IMR-90 (cell line): ENCODE data around the gene KIF6. TPM values are rescaled to one million over a fixed set of nuclear protein-coding genes. Genes with fewer than 3 reads are reported as not detected.

ENCODE experiments used
- ATAC-seq: fragments of 200-7000 bp; cut with Tn5 transposase; 2 replicates; pipeline ENCODE4 v1.9.1; 2020; ENCODE audit warnings: low read depth, mild to moderate bottlenecking, moderate library complexity
- BruUV-seq: library from RNA; stranded (reverse); fragments of 400-500 nt; replicated peaks from 2 replicates; lab custom pipeline; 2021; lab: Mats Ljungman, UMichigan
- CTCF ChIA-PET: fragments of 300-600 bp; formaldehyde crosslinking; extraction: SDS; loops from one replicate; lab custom pipeline; 2021; ENCODE audit warnings: antibody characterized with exemption; lab: Yijun Ruan, JAX
- POLR2A ChIA-PET: fragments of 300-600 bp; sonication (Branson Sonifier 250); formaldehyde crosslinking; loops from one replicate; lab custom pipeline; 2022; ENCODE audit warnings: antibody characterized with exemption; ENCODE audit not compliant: unreplicated experiment; lab: Charles Lee
- DNase-seq: peaks from one replicate; pipeline ENCODE4 v3.0.0; 2013
- H2AFZ ChIP-seq: replicated peaks from 2 replicates; pipeline ENCODE3; 2013; ENCODE audit warnings: low read length, mild to moderate bottlenecking; ENCODE audit not compliant: poor library complexity
- H2AK5ac ChIP-seq: 2 replicates; pipeline ENCODE4 v1.6.1; 2013; ENCODE audit warnings: low read depth, low read length, inconsistent platforms
- H2AK9ac ChIP-seq: replicated peaks from 2 replicates; pipeline ENCODE3; 2013; ENCODE audit warnings: mild to moderate bottlenecking, low read depth, low read length, moderate library complexity; ENCODE audit not compliant: poor library complexity
- H2BK120ac ChIP-seq: 2 replicates; pipeline ENCODE4 v1.6.1; 2013; ENCODE audit warnings: low read depth, low read length, inconsistent platforms
- H2BK15ac ChIP-seq: 3 replicates; pipeline ENCODE4 v1.6.1; 2013; ENCODE audit warnings: low read depth, low read length, inconsistent platforms
- H2BK20ac ChIP-seq: 2 replicates; pipeline ENCODE4 v1.6.1; 2013; ENCODE audit warnings: low read depth, mild to moderate bottlenecking, inconsistent platforms, low read length, moderate library complexity
- H2BK5ac ChIP-seq: 2 replicates; pipeline ENCODE4 v1.6.1; 2013; ENCODE audit warnings: mild to moderate bottlenecking, low read depth, low read length, inconsistent platforms; ENCODE audit not compliant: poor library complexity, severe bottlenecking
- H3K14ac ChIP-seq: replicated peaks from 2 replicates; pipeline ENCODE4 v1.6.1; 2013; ENCODE audit warnings: low read depth, low read length, inconsistent platforms
- H3K18ac ChIP-seq: 2 replicates; pipeline ENCODE4 v1.6.1; 2013; ENCODE audit warnings: low read depth, low read length, control low read depth
- H3K23ac ChIP-seq: 2 replicates; pipeline ENCODE4 v1.6.1; 2013; ENCODE audit warnings: low read depth, low read length, inconsistent platforms
- H3K27ac ChIP-seq: 2 replicates; pipeline ENCODE4 v1.5.1; 2013; ENCODE audit warnings: mild to moderate bottlenecking, control low read depth, low read length; ENCODE audit not compliant: insufficient read depth
- H3K27me3 ChIP-seq: 2 replicates; pipeline ENCODE4 v1.6.1; 2013; ENCODE audit warnings: low read length; ENCODE audit not compliant: control insufficient read depth, insufficient read depth
- H3K36me3 ChIP-seq: 2 replicates; pipeline ENCODE4 v1.6.1; 2013; ENCODE audit warnings: low read length, mixed read lengths; ENCODE audit not compliant: control insufficient read depth, insufficient read depth
- H3K4ac ChIP-seq: 2 replicates; pipeline ENCODE4 v1.6.1; 2013; ENCODE audit warnings: low read depth, low read length, inconsistent platforms
- H3K4me1 ChIP-seq: 2 replicates; pipeline ENCODE4 v1.6.1; 2013; ENCODE audit warnings: low read length, mixed read lengths; ENCODE audit not compliant: control insufficient read depth, insufficient read depth
- H3K4me2 ChIP-seq: 2 replicates; pipeline ENCODE4 v1.6.1; 2013; ENCODE audit warnings: low read depth, mild to moderate bottlenecking, control low read depth, low read length, moderate library complexity
- H3K4me3 ChIP-seq: 2 replicates; pipeline ENCODE4 v1.5.1; 2013; ENCODE audit warnings: low read depth, mild to moderate bottlenecking, control low read depth, low read length, moderate library complexity; ENCODE audit not compliant: insufficient read depth
- H3K56ac ChIP-seq: 2 replicates; pipeline ENCODE4 v1.6.1; 2013; ENCODE audit warnings: low read length, inconsistent platforms; ENCODE audit not compliant: insufficient read depth; ENCODE audit errors: extremely low read depth
- H3K79me1 ChIP-seq, 2 experiments: 2 replicates each; pipeline ENCODE4 v1.6.1; 2013; ENCODE audit warnings: low read length in 2 of 2, inconsistent platforms in 1 of 2, low read depth in 1 of 2
- H3K9ac ChIP-seq: 2 replicates; pipeline ENCODE4 v1.6.1; 2013; ENCODE audit warnings: low read depth, low read length, control low read depth
- H3K9me1 ChIP-seq: 2 replicates; pipeline ENCODE4 v1.6.1; 2013; ENCODE audit warnings: low read length, inconsistent platforms; ENCODE audit not compliant: insufficient read depth
- H3K9me3 ChIP-seq: 2 replicates; pipeline ENCODE4 v1.6.1; 2013; ENCODE audit warnings: low read length; ENCODE audit not compliant: control insufficient read depth, insufficient read depth
- H4K20me1 ChIP-seq: 2 replicates; pipeline ENCODE4 v1.6.1; 2013; ENCODE audit warnings: low read length, inconsistent platforms; ENCODE audit not compliant: insufficient read depth
- H4K5ac ChIP-seq: 2 replicates; pipeline ENCODE4 v1.6.1; 2013; ENCODE audit warnings: mild to moderate bottlenecking, low read depth, low read length, control low read depth
- H4K8ac ChIP-seq, 2 experiments: 2 replicates each; pipeline ENCODE4 v1.6.1; 2013; ENCODE audit warnings: low read depth in 2 of 2, low read length in 2 of 2, control low read depth in 1 of 2, inconsistent platforms in 1 of 2
- H4K91ac ChIP-seq: 2 replicates; pipeline ENCODE4 v1.6.1; 2013; ENCODE audit warnings: low read depth, low read length, inconsistent platforms; ENCODE audit not compliant: insufficient read depth
- BHLHE40 ChIP-seq: fragments of 150-350 bp; IDR thresholded peaks from 2 replicates; pipeline ENCODE4 v1.6.1; 2016; ENCODE audit warnings: mild to moderate bottlenecking, low read depth, low read length
- CEBPB ChIP-seq: IDR thresholded peaks from 2 replicates; pipeline ENCODE4 v1.6.1; 2012; ENCODE audit warnings: low read depth, low read length, improper control_type of control experiment
- CHD1 ChIP-seq: IDR thresholded peaks from 2 replicates; pipeline ENCODE4 v1.6.1; 2012; ENCODE audit warnings: low read depth, low read length, improper control_type of control experiment
- FOS ChIP-seq: fragments of 150-350 bp; IDR thresholded peaks from 2 replicates; pipeline ENCODE4 v1.6.1; 2016; ENCODE audit warnings: low read depth, low read length
- MAFK ChIP-seq: IDR thresholded peaks from 2 replicates; pipeline ENCODE4 v1.6.1; 2012; ENCODE audit warnings: low read depth, low read length, improper control_type of control experiment
- MAZ ChIP-seq: IDR thresholded peaks from 2 replicates; pipeline ENCODE4 v1.6.1; 2012; ENCODE audit warnings: low read depth, mild to moderate bottlenecking, low read length, improper control_type of control experiment, moderate library complexity, borderline replicate concordance
- MXI1 ChIP-seq: IDR thresholded peaks from 2 replicates; pipeline ENCODE4 v1.6.1; 2012; ENCODE audit warnings: low read depth, mild to moderate bottlenecking, low read length, moderate library complexity, borderline replicate concordance
- NFE2L2 ChIP-seq: fragments of 150-350 bp; IDR thresholded peaks from 2 replicates; pipeline ENCODE4 v1.6.1; 2016; ENCODE audit warnings: low read depth, mild to moderate bottlenecking, low read length
- POLR2A ChIP-seq: IDR thresholded peaks from 2 replicates; pipeline ENCODE4 v1.6.1; 2012; ENCODE audit warnings: mild to moderate bottlenecking, low read depth, low read length
- RAD21 ChIP-seq: IDR thresholded peaks from 2 replicates; pipeline ENCODE4 v1.6.1; 2012; ENCODE audit warnings: low read length, improper control_type of control experiment
- RCOR1 ChIP-seq: IDR thresholded peaks from 2 replicates; pipeline ENCODE4 v1.6.1; 2012; ENCODE audit warnings: mild to moderate bottlenecking, low read length, improper control_type of control experiment; ENCODE audit not compliant: insufficient replicate concordance
- RFX5 ChIP-seq: IDR thresholded peaks from 2 replicates; pipeline ENCODE4 v1.8.0; 2012; ENCODE audit warnings: low read depth, mild to moderate bottlenecking, low read length, moderate library complexity
- SMC3 ChIP-seq: fragments of 150-350 bp; IDR thresholded peaks from 2 replicates; pipeline ENCODE4 v1.6.1; 2016; ENCODE audit warnings: low read depth, mild to moderate bottlenecking, antibody characterized with exemption, low read length, moderate library complexity
- dilution Hi-C: fragments of 300-500 bp; cut with HindIII; formaldehyde crosslinking; loops from one replicate; pipeline ENCODE4 v1.14.3; 2018; ENCODE audit warnings: low sequenced_read_pairs; ENCODE audit not compliant: unreplicated experiment
- in situ Hi-C: fragments of 300-500 bp; cut with MboI; formaldehyde crosslinking; loops from 3 replicates; pipeline ENCODE4 v1.14.3; 2019; ENCODE audit warnings: low sequenced_read_pairs, inconsistent platforms, mixed read lengths
- intact Hi-C: fragments of 100-400 bp; cut with micrococcal nuclease; formaldehyde crosslinking; loops from 2 replicates; pipeline ENCODE4 v1.10.0; 2022
- polyA plus RNA-seq, 3 experiments: library from polyadenylated mRNA; depleted of rRNA; stranded (reverse); fragments of >200 nt; gene quantifications; 2 replicates each; pipeline ENCODE4 v1.2.3, GENCODE V29; 2012; ENCODE audit warnings: low replicate concordance in 1 of 3
- total RNA-seq: library from RNA; depleted of rRNA; stranded (reverse); fragments of >200 nt; gene quantifications from 2 replicates; pipeline ENCODE4 v1.2.3, GENCODE V29; 2012
- TF ChIP-seq, protein P1 (sequence below): conservative IDR thresholded peaks from 2 replicates; pipeline ENCODE4 v1.5.1; 2012; ENCODE audit warnings: mild to moderate bottlenecking, low read depth, low read length, improper control_type of control experiment
- TF ChIP-seq, protein P2 (sequence below): fragments of 150-350 bp; IDR thresholded peaks from 2 replicates; pipeline ENCODE4 v1.6.1; 2016; ENCODE audit warnings: low read depth, mild to moderate bottlenecking, low read length, moderate library complexity, borderline replicate concordance
- TF ChIP-seq, protein P3 (sequence below): fragments of 150-350 bp; IDR thresholded peaks from 2 replicates; pipeline ENCODE4 v1.6.1; 2017; ENCODE audit warnings: mild to moderate bottlenecking, antibody characterized with exemption, low read length, low read depth

KIF6 gene
- total and polyA plus RNA-seq, 2 of the 4 experiments (the other 2 are of a cell fraction), result under 0.01 to 0.10 TPM

DNA sequence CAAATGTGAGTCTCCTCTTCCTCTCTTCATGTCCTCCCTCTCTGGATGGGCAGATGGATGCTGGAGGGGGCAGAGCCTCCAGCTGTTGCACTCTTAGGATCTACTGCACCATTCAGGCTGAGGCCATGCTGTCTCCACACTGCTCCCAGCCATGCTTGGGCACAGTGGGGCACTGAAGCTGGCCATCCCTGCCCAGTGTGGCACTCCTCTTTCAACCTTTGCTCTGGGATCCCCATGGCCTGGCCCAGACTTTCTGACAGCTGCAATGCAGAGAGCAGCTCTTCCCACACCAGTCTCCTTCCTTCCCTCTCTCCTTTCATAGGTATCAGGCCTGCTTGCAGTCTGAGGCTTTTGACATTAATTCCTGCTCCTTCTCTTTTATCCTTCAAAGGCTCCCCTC, 420.3 kb downstream of the KIF6 start:
- no peak overlapping the region for H3K23ac ChIP-seq
- no peak overlapping the region for H3K56ac ChIP-seq
- no peak overlapping the region for H3K18ac ChIP-seq
- TF ChIP-seq NFE2L2 (no peak), MAFK (no peak), POLR2A (no peak), RFX5 (no peak), RAD21 (no peak), CEBPB (no peak), SMC3 (no peak), CHD1 (no peak), RCOR1 (no peak), FOS (no peak), MXI1 (no peak), BHLHE40 (no peak), MAZ (no peak)
- TF ChIP-seq, protein P1, sequence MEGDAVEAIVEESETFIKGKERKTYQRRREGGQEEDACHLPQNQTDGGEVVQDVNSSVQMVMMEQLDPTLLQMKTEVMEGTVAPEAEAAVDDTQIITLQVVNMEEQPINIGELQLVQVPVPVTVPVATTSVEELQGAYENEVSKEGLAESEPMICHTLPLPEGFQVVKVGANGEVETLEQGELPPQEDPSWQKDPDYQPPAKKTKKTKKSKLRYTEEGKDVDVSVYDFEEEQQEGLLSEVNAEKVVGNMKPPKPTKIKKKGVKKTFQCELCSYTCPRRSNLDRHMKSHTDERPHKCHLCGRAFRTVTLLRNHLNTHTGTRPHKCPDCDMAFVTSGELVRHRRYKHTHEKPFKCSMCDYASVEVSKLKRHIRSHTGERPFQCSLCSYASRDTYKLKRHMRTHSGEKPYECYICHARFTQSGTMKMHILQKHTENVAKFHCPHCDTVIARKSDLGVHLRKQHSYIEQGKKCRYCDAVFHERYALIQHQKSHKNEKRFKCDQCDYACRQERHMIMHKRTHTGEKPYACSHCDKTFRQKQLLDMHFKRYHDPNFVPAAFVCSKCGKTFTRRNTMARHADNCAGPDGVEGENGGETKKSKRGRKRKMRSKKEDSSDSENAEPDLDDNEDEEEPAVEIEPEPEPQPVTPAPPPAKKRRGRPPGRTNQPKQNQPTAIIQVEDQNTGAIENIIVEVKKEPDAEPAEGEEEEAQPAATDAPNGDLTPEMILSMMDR, result no peak
- TF ChIP-seq, protein P2, sequence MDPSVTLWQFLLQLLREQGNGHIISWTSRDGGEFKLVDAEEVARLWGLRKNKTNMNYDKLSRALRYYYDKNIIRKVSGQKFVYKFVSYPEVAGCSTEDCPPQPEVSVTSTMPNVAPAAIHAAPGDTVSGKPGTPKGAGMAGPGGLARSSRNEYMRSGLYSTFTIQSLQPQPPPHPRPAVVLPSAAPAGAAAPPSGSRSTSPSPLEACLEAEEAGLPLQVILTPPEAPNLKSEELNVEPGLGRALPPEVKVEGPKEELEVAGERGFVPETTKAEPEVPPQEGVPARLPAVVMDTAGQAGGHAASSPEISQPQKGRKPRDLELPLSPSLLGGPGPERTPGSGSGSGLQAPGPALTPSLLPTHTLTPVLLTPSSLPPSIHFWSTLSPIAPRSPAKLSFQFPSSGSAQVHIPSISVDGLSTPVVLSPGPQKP, result no peak
- TF ChIP-seq, protein P3, sequence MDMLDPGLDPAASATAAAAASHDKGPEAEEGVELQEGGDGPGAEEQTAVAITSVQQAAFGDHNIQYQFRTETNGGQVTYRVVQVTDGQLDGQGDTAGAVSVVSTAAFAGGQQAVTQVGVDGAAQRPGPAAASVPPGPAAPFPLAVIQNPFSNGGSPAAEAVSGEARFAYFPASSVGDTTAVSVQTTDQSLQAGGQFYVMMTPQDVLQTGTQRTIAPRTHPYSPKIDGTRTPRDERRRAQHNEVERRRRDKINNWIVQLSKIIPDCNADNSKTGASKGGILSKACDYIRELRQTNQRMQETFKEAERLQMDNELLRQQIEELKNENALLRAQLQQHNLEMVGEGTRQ, result no peak
- H3K9ac ChIP-seq, result no peak overlapping the region
- H2BK120ac ChIP-seq, result no peak overlapping the region
- intact Hi-C loops (no loop called here), in situ Hi-C loops (loop anchor here (5.0 to 10.0 kb wide), 3 partner anchors 138 to 433 kb away; no protein-coding TSS in a partner anchor), dilution Hi-C loops (no loop called here)
- H3K79me1 ChIP-seq, result no peaks in the 10 kb centered on the region
- DNase-seq (no peak), ATAC-seq (no peak)
- H3K4me2 ChIP-seq, result no peak overlapping the region
- ChIA-PET CTCF (interaction anchor here (1.2 kb wide), 2 partner anchors 10 to 432 kb away, joined by 3 read pairs; no protein-coding TSS in a partner anchor), POLR2A (no interaction called here)
- H4K5ac ChIP-seq, result no peak overlapping the region
- H2AK9ac ChIP-seq, result no peak overlapping the region
- H3K27ac ChIP-seq, result no peak overlapping the region
- H3K36me3 ChIP-seq, result no peaks in the 10 kb centered on the region
- no peak overlapping the region for H2BK15ac ChIP-seq
- H3K4me3 ChIP-seq, result no peak overlapping the region
- H4K20me1 ChIP-seq, result no peaks in the 10 kb centered on the region
- no peaks in the 10 kb centered on the region for H3K9me1 ChIP-seq
- no peak overlapping the region for H2BK20ac ChIP-seq
- no peak overlapping the region for H2AFZ ChIP-seq
- no peaks in the 10 kb centered on the region for H3K9me3 ChIP-seq
- H2AK5ac ChIP-seq, result no peak overlapping the region
- H3K27me3 ChIP-seq, result no peaks in the 10 kb centered on the region
- no peak overlapping the region for H2BK5ac ChIP-seq
- H3K4me1 ChIP-seq, result no peaks in the 10 kb centered on the region
- no peak overlapping the region for H3K14ac ChIP-seq
- H4K91ac ChIP-seq, result no peak overlapping the region
- H3K4ac ChIP-seq, result no peak overlapping the region
- no TSS peak for BruUV-seq
- no peak overlapping the region for H4K8ac ChIP-seq
